Aorta (tissue), 5 donors: ENCODE measurements around the gene ADGRL3. TPM values are rescaled to one million over a fixed set of nuclear protein-coding genes. Genes with fewer than 3 reads are reported as not detected.

Experiments used
- ATAC-seq: fragments of 200-7000 bp; cut with Tn5 transposase; one replicate; pipeline ENCODE4 v1.9.1; 2022; ENCODE audit warnings: moderate library complexity; ENCODE audit not compliant: low FRiP score
- DNase-seq, 2 donors: peaks; one replicate each; pipeline ENCODE4 v3.0.0-alpha.2; 2020
- H3K27ac ChIP-seq, 2 donors: one replicate each; pipeline ENCODE4 v1.5.1; 2013; ENCODE audit warnings: low read length in 2 of 2, mild to moderate bottlenecking in 2 of 2, moderate library complexity in 2 of 2, control low read depth in 1 of 2, inconsistent platforms in 1 of 2, low read depth in 1 of 2
- H3K27me3 ChIP-seq, 2 donors: one replicate each; pipeline ENCODE4 v1.6.1; 2013; ENCODE audit warnings: control low read depth in 1 of 2, low read length in 1 of 2, mild to moderate bottlenecking in 1 of 2, moderate library complexity in 1 of 2; ENCODE audit not compliant: insufficient read depth in 2 of 2, control insufficient read depth in 1 of 2
- H3K36me3 ChIP-seq, 2 donors: one replicate each; pipeline ENCODE4 v1.6.1; 2013; ENCODE audit warnings: control low read depth in 1 of 2, low read length in 1 of 2, mild to moderate bottlenecking in 1 of 2; ENCODE audit not compliant: insufficient read depth in 2 of 2, control insufficient read depth in 1 of 2
- H3K4me1 ChIP-seq, 2 donors: one replicate each; pipeline ENCODE4 v1.6.1; 2013; ENCODE audit warnings: low read length in 2 of 2, control low read depth in 1 of 2, mild to moderate bottlenecking in 1 of 2, moderate library complexity in 1 of 2; ENCODE audit not compliant: insufficient read depth in 2 of 2, control insufficient read depth in 1 of 2
- H3K4me3 ChIP-seq, 2 donors: one replicate each; pipeline ENCODE4 v1.5.1; 2013; ENCODE audit warnings: low read length in 2 of 2, control low read depth in 1 of 2, mild to moderate bottlenecking in 1 of 2
- H3K9me3 ChIP-seq: one replicate; pipeline ENCODE4 v1.6.1; 2013; ENCODE audit warnings: mild to moderate bottlenecking, low read length; ENCODE audit not compliant: control insufficient read depth
- WGBS, 2 donors: extraction: QIAGEN DNeasy Blood & Tissue Kit; methylation state at CpG; one replicate each; pipeline ENCODE4 v1.1.7; 2013; 5-methylcytosine and 5-hydroxymethylcytosine counted together
- intact Hi-C, 2 donors: fragments of 100-400 bp; cut with DNase I; formaldehyde crosslinking; loops; one replicate each; pipeline versions ENCODE4 v1.14.2 to v1.15.0; 2022
- polyA plus RNA-seq, 2 donors: library from polyadenylated mRNA; stranded (reverse); fragments of 200-250 nt; gene quantifications; one replicate each; pipeline ENCODE4 v1.2.3, GENCODE V29; 2013
- total RNA-seq, 2 donors: library from RNA; stranded (reverse); fragmentation: NEBNext Ultra II Directional; extraction: Animal tissue kit (Norgen Biotek cat#: 25700); gene quantifications; one replicate each; pipeline ENCODE4 v1.2.1, GENCODE V29; 2021
- donor health status: healthy with polysubstance abuse.
- donor health status: Bipolar disorder and iron deficiency.
- donor health status: DM: no; HTN: no; CAD: no.
- donor health status: DM: no; HTN: no; CAD: no.
- donor health status: DM: yes; HTN: yes; CAD: no.

Gene ADGRL3
- total and polyA plus RNA-seq, 4 donors: 1.8 to 110 (median 20.7) TPM

DNA sequence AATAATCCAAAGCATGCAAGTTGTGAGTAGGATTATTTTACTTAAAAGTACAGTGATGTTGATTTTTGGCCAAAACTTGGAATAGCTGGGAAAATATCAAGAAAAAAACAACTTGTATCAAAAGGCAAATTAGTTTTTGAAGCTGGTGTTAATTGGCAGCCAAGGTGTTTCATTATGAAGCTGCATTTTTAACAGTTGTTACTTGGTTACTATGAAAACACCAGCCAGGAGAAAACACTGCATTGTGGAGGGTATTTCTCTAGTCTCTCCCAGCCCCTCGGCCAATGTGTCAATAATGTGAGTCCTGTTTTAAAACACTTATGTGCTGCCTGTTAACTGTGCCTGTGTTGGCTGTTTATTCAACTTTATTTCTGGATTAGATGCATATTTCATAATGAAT, 733.4 kb downstream of the ADGRL3 start:
- no peaks in the 10 kb centered on the region for H3K27me3 ChIP-seq
- H3K4me3 ChIP-seq: no peak overlapping the region
- no peak overlapping the region for H3K27ac ChIP-seq
- WGBS, 2 donors: 38% methylated on average over 1 of the region's 1 CpG
- H3K36me3 ChIP-seq: no peaks in the 10 kb centered on the region
- no peaks in the 10 kb centered on the region for H3K4me1 ChIP-seq
- no peaks in the 10 kb centered on the region for H3K9me3 ChIP-seq
- ATAC-seq: no peak
- DNase-seq: no peak
- intact Hi-C loops: no loop called here

DNA sequence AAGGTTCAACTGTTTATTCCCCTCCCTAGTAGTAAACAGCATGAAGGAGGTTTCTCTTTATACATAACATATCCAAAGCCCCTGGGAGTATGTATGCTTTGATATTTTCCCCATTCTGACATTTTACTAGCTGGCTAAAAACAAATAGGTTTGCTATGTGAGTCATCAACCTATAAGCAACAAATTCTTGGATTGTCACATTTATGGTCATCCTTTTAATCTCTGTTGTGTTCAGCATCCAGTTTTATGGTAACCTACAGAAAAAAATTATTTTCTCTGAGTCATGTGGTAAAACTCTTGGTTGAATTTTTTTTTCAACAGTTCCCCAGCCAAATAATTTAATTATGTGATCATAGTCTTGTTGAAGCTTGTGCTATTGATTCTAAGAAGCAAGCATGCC, 734.1 kb downstream of the ADGRL3 start:
- H3K9me3 ChIP-seq: no peaks in the 10 kb centered on the region
- no peaks in the 10 kb centered on the region for H3K27me3 ChIP-seq
- no peaks in the 10 kb centered on the region for H3K36me3 ChIP-seq
- no peaks in the 10 kb centered on the region for H3K4me1 ChIP-seq
- intact Hi-C loops: no loop called here
- DNase-seq (no peak), ATAC-seq (no peak)
- H3K4me3 ChIP-seq: no peak overlapping the region
- no peak overlapping the region for H3K27ac ChIP-seq

DNA sequence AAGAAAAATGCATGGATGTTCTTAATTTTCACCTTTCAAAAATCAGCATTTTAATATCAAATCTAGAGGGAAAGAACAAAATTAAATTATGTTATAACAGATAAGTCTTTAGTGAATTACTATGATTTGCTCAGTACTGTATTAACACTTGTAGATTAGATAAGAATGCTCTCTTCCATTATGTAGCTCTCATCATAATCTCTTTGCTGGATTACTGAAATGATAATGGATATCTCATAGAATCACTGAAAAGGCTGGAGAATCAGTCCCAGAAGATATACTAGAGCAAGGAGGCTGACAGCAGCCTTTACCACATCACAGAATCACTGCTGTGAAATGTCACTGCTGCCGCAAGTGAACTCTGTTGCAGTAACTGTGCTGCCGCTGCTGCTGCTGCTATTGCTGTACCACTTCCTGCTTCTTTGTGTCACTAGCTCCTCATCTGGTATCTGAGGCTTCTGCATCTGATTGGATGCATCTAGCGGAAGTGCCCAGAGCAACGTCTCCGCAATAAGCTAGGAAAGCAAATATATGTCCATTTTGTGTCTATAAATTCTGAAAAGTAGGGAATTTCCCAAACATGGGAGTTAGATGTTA, 738.2 kb downstream of the ADGRL3 start:
- intact Hi-C loops: no loop called here
- WGBS, 2 donors: 94% methylated on average over 5 of the region's 5 CpGs
- Histone ChIP-seq H3K9me3 (no peaks in the 10 kb centered on the region), H3K36me3 (no peaks in the 10 kb centered on the region), H3K27me3 (no peaks in the 10 kb centered on the region), H3K4me1 (no peaks in the 10 kb centered on the region), H3K27ac (no peak overlapping the region), H3K4me3 (no peak overlapping the region)
- ATAC-seq (no peak), DNase-seq (no peak)

DNA sequence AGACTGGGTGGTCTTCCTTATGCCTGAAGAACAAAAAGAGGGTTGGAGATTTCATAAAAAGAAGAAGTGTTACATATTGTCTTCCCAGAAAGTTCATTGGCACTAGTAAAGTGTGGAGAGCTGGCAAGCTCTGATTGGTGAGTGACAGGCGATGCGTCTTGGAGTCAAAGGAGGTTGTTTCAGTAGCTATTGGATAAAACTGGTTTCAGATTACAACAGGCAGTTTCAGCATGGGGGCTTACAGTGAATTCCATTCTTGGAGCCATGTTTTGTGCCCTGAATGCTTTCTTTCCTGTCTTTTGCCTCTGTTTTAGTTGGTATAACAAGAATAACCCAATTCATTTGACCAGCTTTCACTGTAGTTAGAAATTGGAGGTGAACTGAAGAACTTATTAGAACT, 750.5 kb downstream of the ADGRL3 start:
- Histone ChIP-seq H3K9me3 (no peaks in the 10 kb centered on the region), H3K27ac (no peak overlapping the region), H3K4me3 (no peak overlapping the region), H3K36me3 (no peaks in the 10 kb centered on the region), H3K4me1 (no peaks in the 10 kb centered on the region), H3K27me3 (no peaks in the 10 kb centered on the region)
- intact Hi-C loops: no loop called here
- ATAC-seq: no peak
- DNase-seq: no peak
- WGBS, 2 donors: 92 to 98% methylated on average over 2 of the region's 2 CpGs

DNA sequence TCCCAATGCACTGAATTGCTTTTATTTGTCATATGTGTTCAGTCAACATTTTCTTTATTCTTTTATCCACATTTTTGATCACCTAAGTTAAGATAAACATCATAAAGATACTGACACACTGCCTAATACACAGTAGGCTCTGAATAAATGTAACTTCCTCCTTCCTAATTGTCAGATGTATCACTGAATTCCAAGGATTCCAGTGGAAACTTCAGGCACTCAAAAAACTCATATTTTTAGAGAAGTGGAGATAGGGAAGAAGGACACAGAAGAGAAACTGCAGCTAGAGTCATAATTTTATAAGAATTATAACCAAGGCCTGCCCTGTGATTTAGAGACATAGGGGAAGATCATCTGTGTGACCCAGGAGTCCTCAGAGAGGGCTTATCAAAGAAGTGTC, 753.3 kb downstream of the ADGRL3 start:
- H3K27ac ChIP-seq: no peak overlapping the region
- ATAC-seq: no peak
- H3K27me3 ChIP-seq: no peaks in the 10 kb centered on the region
- no peak for DNase-seq
- H3K4me3 ChIP-seq: no peak overlapping the region
- no peaks in the 10 kb centered on the region for H3K9me3 ChIP-seq
- intact Hi-C loops: no loop called here
- no peaks in the 10 kb centered on the region for H3K4me1 ChIP-seq
- no peaks in the 10 kb centered on the region for H3K36me3 ChIP-seq

DNA sequence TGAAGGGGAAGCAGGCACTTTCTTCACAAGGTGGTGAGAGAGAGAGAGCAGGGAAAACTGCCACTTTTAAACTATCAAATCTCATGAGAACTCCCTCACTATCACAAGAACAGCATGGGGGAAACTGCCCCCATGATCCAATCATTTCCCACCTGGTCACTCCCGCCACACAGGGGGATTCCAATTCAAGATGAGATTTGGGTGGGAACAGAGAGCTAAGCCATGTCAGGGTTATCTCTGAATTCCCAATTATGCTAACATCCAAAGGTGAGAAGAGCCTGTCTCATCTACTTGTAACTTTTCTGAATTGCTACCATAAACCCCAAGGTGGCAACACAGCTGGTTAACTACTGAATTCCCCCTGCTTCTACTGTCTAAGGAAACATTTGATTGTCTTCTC, 758.5 kb downstream of the ADGRL3 start:
- DNase-seq (no peak), ATAC-seq (no peak)
- no peaks in the 10 kb centered on the region for H3K4me1 ChIP-seq
- no peaks in the 10 kb centered on the region for H3K9me3 ChIP-seq
- no peak overlapping the region for H3K27ac ChIP-seq
- H3K4me3 ChIP-seq: no peak overlapping the region
- WGBS, 2 donors: 90 to 98% methylated on average over 1 of the region's 1 CpG
- H3K36me3 ChIP-seq: no peaks in the 10 kb centered on the region
- H3K27me3 ChIP-seq: no peaks in the 10 kb centered on the region
- intact Hi-C loops: no loop called here

DNA sequence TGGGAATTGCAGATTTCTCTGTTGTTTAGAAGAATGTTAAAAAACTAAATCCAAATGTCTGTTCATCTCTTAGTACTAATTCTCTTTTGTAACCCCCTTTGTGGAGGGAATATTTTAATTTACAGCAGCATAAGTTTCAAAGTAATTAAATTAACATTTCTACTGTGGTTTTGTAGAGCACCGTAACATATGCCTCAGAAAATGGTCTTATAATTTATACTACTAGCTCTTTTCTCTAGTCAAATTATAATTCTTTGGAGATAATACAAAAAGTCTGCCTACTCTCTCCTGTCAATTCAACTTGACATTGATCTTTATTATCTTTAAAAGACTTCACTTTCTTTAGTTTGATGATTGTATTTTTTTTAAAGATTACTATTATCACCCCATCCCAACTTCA, 759.0 kb downstream of the ADGRL3 start:
- no peaks in the 10 kb centered on the region for H3K27me3 ChIP-seq
- intact Hi-C loops: no loop called here
- no peak overlapping the region for H3K4me3 ChIP-seq
- ATAC-seq (no peak), DNase-seq (no peak)
- H3K4me1 ChIP-seq: no peaks in the 10 kb centered on the region
- H3K27ac ChIP-seq: no peak overlapping the region
- no peaks in the 10 kb centered on the region for H3K36me3 ChIP-seq
- H3K9me3 ChIP-seq: no peaks in the 10 kb centered on the region
- WGBS, 2 donors: 99 to 100% methylated on average over 1 of the region's 1 CpG

DNA sequence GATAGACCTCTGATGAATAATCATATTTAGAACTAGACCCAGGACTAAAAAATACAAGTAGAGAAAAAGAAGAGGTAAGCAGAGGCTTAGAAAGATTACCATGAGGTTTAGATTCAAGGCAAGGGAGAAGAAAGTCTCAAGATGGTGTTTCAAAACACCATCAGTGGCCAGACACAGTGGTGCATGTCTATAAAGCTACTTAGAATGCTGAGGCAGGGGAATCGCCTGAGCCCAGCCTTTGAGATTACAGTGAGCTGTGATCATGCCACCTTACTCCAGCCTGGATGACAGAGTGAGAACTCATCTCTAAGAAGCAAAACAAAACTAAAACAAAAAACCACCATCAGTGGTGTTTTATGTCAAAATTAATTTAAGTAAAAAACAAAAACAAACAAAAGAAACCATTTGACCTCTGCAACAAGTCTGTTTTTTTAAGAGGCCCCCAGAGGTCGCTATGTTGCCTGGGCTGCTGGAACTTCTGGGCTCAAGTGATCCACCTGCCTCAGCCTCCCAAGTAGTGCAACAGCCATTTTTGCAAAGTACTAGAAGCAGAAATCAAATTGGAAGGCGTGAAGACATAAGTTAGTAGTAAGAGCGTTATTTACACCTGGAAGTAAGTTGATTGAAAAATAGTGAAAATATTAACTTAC, 784.3 kb downstream of the ADGRL3 start:
- H3K4me3 ChIP-seq: no peak overlapping the region
- H3K27ac ChIP-seq: no peak overlapping the region
- H3K36me3 ChIP-seq: no peaks in the 10 kb centered on the region
- intact Hi-C loops: no loop called here
- H3K9me3 ChIP-seq: no peaks in the 10 kb centered on the region
- no peaks in the 10 kb centered on the region for H3K27me3 ChIP-seq
- DNase-seq: no peak
- no peaks in the 10 kb centered on the region for H3K4me1 ChIP-seq
- WGBS, 2 donors: 81 to 82% methylated on average over 4 of the region's 4 CpGs
- ATAC-seq: no peak

DNA sequence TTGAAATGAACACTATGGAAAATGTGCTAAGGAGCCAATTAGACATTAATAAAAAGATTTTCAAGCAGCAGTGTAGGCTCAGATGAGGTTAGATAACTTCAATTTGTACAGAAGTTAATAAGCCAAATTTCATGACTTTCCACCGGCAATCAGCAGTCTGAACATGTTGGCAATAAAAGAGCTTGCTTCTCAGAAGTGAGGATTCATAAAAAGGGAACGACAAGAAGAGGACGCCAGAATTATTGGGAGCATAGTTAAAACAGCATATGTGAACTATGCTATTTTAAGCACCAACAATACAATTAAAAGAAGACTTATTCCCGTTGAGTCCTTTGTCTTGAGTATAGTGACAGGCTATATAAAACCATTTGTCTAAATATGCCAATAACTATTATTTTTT, 785.3 kb downstream of the ADGRL3 start:
- H3K9me3 ChIP-seq: no peaks in the 10 kb centered on the region
- intact Hi-C loops: no loop called here
- no peaks in the 10 kb centered on the region for H3K4me1 ChIP-seq
- H3K27ac ChIP-seq: no peak overlapping the region
- no peak for DNase-seq
- 92% methylated on average over 4 of the region's 4 CpGs for WGBS, 2 donors
- no peaks in the 10 kb centered on the region for H3K27me3 ChIP-seq
- no peaks in the 10 kb centered on the region for H3K36me3 ChIP-seq
- no peak overlapping the region for H3K4me3 ChIP-seq
- ATAC-seq: no peak
